Measurements from ENCODE around the gene ALDH1L1.

ALDH1L1 gene

GRCh38 chr3:126184465-126185000, 4.1 kb upstream of the ALDH1L1 start:
- Histone ChIP-seq H3K27me3 (peaks cover 49% of the 10 kb centered on the region), H3K9me3 (no peaks in the 10 kb centered on the region), H3K36me3 (no peaks in the 10 kb centered on the region)

DNA sequence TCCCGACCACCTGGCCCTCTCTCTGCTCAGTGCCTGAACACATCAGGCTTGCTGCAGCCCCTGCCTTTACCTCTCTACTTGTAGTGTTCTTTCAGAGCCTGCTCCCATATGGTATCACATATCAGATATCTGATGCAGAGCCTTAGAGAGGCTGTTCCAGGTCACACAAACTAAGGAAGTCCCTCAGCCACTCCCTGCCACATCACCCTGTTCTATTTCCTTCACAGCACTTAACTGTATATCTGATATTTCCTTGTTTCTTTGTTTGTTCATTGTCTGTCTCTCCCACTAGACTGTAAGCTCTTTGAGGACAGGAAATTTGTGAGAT, 976 bp upstream of the ALDH1L1 start:
- H3K9me3 ChIP-seq: no peaks in the 10 kb centered on the region
- no peaks in the 10 kb centered on the region for H3K36me3 ChIP-seq
- no peaks in the 10 kb centered on the region for H3K4me1 ChIP-seq (ENCODE audit: control insufficient read depth in 1 of 2, insufficient read depth in 1 of 2, low read depth in 1 of 2, low read length in 1 of 2)
- H3K27me3 ChIP-seq: peaks cover 78% of the 10 kb centered on the region
- no peak overlapping the region for H3K4me3 ChIP-seq (ENCODE audit: low read depth in 1 of 2, low read length in 1 of 2)
- no peak for TF ChIP-seq CTCF (IDR thresholded peaks at IDR 0.05)
- H3K27ac ChIP-seq: no peak overlapping the region

More at GRCh38 chr3:126184465-126185000, 4.1 kb upstream of the ALDH1L1 start:
- Histone ChIP-seq H3K27ac (no peak overlapping the region), H3K4me1 (ENCODE audit: control insufficient read depth in 1 of 2, insufficient read depth in 1 of 2, low read depth in 1 of 2, low read length in 1 of 2) (no peaks in the 10 kb centered on the region), H3K4me3 (ENCODE audit: low read depth in 1 of 2, low read length in 1 of 2) (no peak overlapping the region)
- TF ChIP-seq CTCF (IDR thresholded peaks at IDR 0.05): no peak

GRCh38 chr3:126179825-126180476, 435 bp downstream of the ALDH1L1 start:
- no peak overlapping the region for H3K27ac ChIP-seq
- H3K4me3 ChIP-seq (ENCODE audit: low read depth in 1 of 2, low read length in 1 of 2): no peak overlapping the region
- no peaks in the 10 kb centered on the region for H3K36me3 ChIP-seq
- H3K27me3 ChIP-seq: peaks cover 81% of the 10 kb centered on the region
- H3K9me3 ChIP-seq: no peaks in the 10 kb centered on the region
- no peak for TF ChIP-seq CTCF (IDR thresholded peaks at IDR 0.05)
- no peaks in the 10 kb centered on the region for H3K4me1 ChIP-seq (ENCODE audit: control insufficient read depth in 1 of 2, insufficient read depth in 1 of 2, low read depth in 1 of 2, low read length in 1 of 2)

GRCh38 chr3:126170073-126170777, 10.2 kb downstream of the ALDH1L1 start:
- no peak for TF ChIP-seq CTCF (IDR thresholded peaks at IDR 0.05)
- Histone ChIP-seq H3K27me3 (peaks cover 55% of the 10 kb centered on the region), H3K4me3 (ENCODE audit: low read depth in 1 of 2, low read length in 1 of 2) (no peak overlapping the region), H3K27ac (no peak overlapping the region), H3K36me3 (no peaks in the 10 kb centered on the region), H3K4me1 (ENCODE audit: control insufficient read depth in 1 of 2, insufficient read depth in 1 of 2, low read depth in 1 of 2, low read length in 1 of 2) (no peaks in the 10 kb centered on the region), H3K9me3 (no peaks in the 10 kb centered on the region)

DNA sequence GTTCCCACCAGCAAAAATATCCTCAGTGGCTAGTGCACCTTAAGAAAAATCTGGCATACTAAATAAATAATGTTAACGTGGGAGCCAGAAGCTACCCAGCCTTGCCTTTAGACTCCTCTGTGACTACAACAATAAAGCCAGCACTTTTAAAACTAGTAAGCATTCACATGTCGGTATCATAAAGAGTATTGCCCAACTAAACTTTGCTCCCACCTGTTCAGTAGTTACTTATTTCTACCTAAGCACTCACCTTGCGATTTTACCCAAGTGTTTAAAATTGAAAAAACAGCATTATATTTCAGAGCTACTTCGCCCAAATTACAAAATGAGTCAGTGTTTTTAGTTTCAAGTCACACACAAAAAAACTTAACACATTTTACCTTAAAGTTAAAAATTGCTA, 12.8 kb downstream of the ALDH1L1 start:
- no peak overlapping the region for H3K4me3 ChIP-seq (ENCODE audit: low read depth in 1 of 2, low read length in 1 of 2)
- no peaks in the 10 kb centered on the region for H3K4me1 ChIP-seq (ENCODE audit: control insufficient read depth in 1 of 2, insufficient read depth in 1 of 2, low read depth in 1 of 2, low read length in 1 of 2)
- peaks cover 49% of the 10 kb centered on the region for H3K27me3 ChIP-seq
- H3K9me3 ChIP-seq: no peaks in the 10 kb centered on the region
- H3K27ac ChIP-seq: no peak overlapping the region
- H3K36me3 ChIP-seq: no peaks in the 10 kb centered on the region
- no peak for TF ChIP-seq CTCF (IDR thresholded peaks at IDR 0.05)

All from neutrophil (primary cell).